ENCODE results near the gene FRY.

FRY gene

GRCh38 chr13:32041429-32041828 lies 9.9 kb downstream of the FRY start:
- TF ChIP-seq FOXM1 (IDR thresholded peaks at IDR 0.05; ENCODE audit: borderline replicate concordance, low read depth) = no peak
- no peak for TF ChIP-seq TCF12 (IDR thresholded peaks at IDR 0.05; ENCODE audit: low read depth)
- no peak for TF ChIP-seq TAF1 (IDR thresholded peaks at IDR 0.05; ENCODE audit: low read depth)

GRCh38 chr13:32042551-32042950 lies 11.0 kb downstream of the FRY start:
- TF ChIP-seq TAF1 (IDR thresholded peaks at IDR 0.05; ENCODE audit: low read depth) (no peak), EP300 (IDR thresholded peaks at IDR 0.05; ENCODE audit: borderline replicate concordance) (no peak), TEAD4 (IDR thresholded peaks at IDR 0.05) (no peak), YY1 (IDR thresholded peaks at IDR 0.05; ENCODE audit: low read depth) (no peak), USF1 (IDR thresholded peaks at IDR 0.05) (no peak), CREB1 (IDR thresholded peaks at IDR 0.05; ENCODE audit: low read depth) (no peak), NFIC (IDR thresholded peaks at IDR 0.05) (no peak), MAX (IDR thresholded peaks at IDR 0.05) (no peak), CEBPB (IDR thresholded peaks at IDR 0.05) (no peak), EGR1 (IDR thresholded peaks at IDR 0.05) (no peak), ZBTB7A (IDR thresholded peaks at IDR 0.05; ENCODE audit: low read depth) (no peak), TCF12 (IDR thresholded peaks at IDR 0.05; ENCODE audit: low read depth) (no peak), REST (IDR thresholded peaks at IDR 0.05; ENCODE audit: low read depth) (no peak), RAD21 (IDR thresholded peaks at IDR 0.05; ENCODE audit: low read depth) (no peak), FOXM1 (IDR thresholded peaks at IDR 0.05; ENCODE audit: borderline replicate concordance, low read depth) (no peak)

GRCh38 chr13:32044446-32044845 lies 12.9 kb downstream of the FRY start:
- TF ChIP-seq YY1 (IDR thresholded peaks at IDR 0.05; ENCODE audit: low read depth) (no peak), MAX (IDR thresholded peaks at IDR 0.05) (no peak), EP300 (IDR thresholded peaks at IDR 0.05; ENCODE audit: borderline replicate concordance) (no peak), TCF12 (IDR thresholded peaks at IDR 0.05; ENCODE audit: low read depth) (no peak), RAD21 (IDR thresholded peaks at IDR 0.05; ENCODE audit: low read depth) (no peak), FOXM1 (IDR thresholded peaks at IDR 0.05; ENCODE audit: borderline replicate concordance, low read depth) (no peak), TAF1 (IDR thresholded peaks at IDR 0.05; ENCODE audit: low read depth) (no peak), NFIC (IDR thresholded peaks at IDR 0.05) (no peak), USF1 (IDR thresholded peaks at IDR 0.05) (no peak), CEBPB (IDR thresholded peaks at IDR 0.05) (no peak), CREB1 (IDR thresholded peaks at IDR 0.05; ENCODE audit: low read depth) (no peak), ZBTB7A (IDR thresholded peaks at IDR 0.05; ENCODE audit: low read depth) (no peak), REST (IDR thresholded peaks at IDR 0.05; ENCODE audit: low read depth) (no peak), TEAD4 (IDR thresholded peaks at IDR 0.05) (no peak), EGR1 (IDR thresholded peaks at IDR 0.05) (no peak)

DNA sequence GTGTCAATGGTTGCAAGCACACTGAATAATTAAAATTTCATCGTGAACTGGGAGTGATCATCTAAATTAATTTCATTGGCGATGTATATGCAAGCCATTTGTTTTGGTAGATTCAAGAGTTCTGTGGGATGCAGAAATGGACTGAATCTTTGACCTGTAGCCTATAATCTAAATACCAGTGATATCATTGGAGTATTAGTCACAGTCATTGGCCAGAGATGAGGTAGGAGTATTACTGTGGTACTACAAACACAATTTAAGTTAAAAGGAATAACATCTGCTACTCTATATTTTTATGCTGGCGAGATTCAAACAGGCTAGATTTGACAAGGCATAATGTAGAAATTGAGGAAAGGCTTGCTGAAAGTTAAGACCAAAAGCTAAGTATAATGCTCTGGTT lies 14.0 kb downstream of the FRY start:
- TF ChIP-seq TAF1 (IDR thresholded peaks at IDR 0.05; ENCODE audit: low read depth) = no peak
- no peak for TF ChIP-seq USF1 (IDR thresholded peaks at IDR 0.05)
- no peak for TF ChIP-seq FOXM1 (IDR thresholded peaks at IDR 0.05; ENCODE audit: borderline replicate concordance, low read depth)
- TF ChIP-seq YY1 (IDR thresholded peaks at IDR 0.05; ENCODE audit: low read depth) = no peak
- no peak for TF ChIP-seq TEAD4 (IDR thresholded peaks at IDR 0.05)
- no peak for TF ChIP-seq CEBPB (IDR thresholded peaks at IDR 0.05)
- no peak for TF ChIP-seq RAD21 (IDR thresholded peaks at IDR 0.05; ENCODE audit: low read depth)
- TF ChIP-seq EP300 (IDR thresholded peaks at IDR 0.05; ENCODE audit: borderline replicate concordance) = no peak
- no peak for TF ChIP-seq NFIC (IDR thresholded peaks at IDR 0.05)
- TF ChIP-seq EGR1 (IDR thresholded peaks at IDR 0.05) = no peak
- no peak for TF ChIP-seq ZBTB7A (IDR thresholded peaks at IDR 0.05; ENCODE audit: low read depth)
- no peak for TF ChIP-seq TCF12 (IDR thresholded peaks at IDR 0.05; ENCODE audit: low read depth)
- no peak for TF ChIP-seq REST (IDR thresholded peaks at IDR 0.05; ENCODE audit: low read depth)
